Measurements from ENCODE around the gene APOC3. TPM values are rescaled to one million over a fixed set of nuclear protein-coding genes. Genes with fewer than 3 reads are reported as not detected.

APOC3 gene
- total RNA-seq, 1 experiment from 2014 or later, result not detected

- Histone ChIP-seq H3K9ac (ENCODE audit: extremely low read depth, insufficient read length, low read length) (no peak overlapping the region), H2BK12ac (ENCODE audit: insufficient read length, low read depth, low read length) (no peak overlapping the region), H3K4me2 (ENCODE audit: insufficient read depth, insufficient read length, low read length) (no peak overlapping the region), H3K18ac (ENCODE audit: insufficient read length, low read depth, low read length) (no peak overlapping the region), H2BK5ac (ENCODE audit: insufficient read length, low read length) (no peak overlapping the region), H2AK5ac (ENCODE audit: insufficient read length, low read length) (no peak overlapping the region), H4K5ac (ENCODE audit: insufficient read length, low read depth, low read length) (no peak overlapping the region), H3K27ac (ENCODE audit: insufficient read length, low read depth, low read length) (no peak overlapping the region), H3K56ac (ENCODE audit: insufficient read length, low read depth, low read length) (no peak overlapping the region), H3K4me1 (ENCODE audit: insufficient read depth, low read length) (no peaks in the 10 kb centered on the region), H4K8ac (replicated peaks; ENCODE audit: insufficient read length, low read depth, low read length) (no peak overlapping the region), H3K23ac (ENCODE audit: insufficient read length, low read depth, low read length) (no peak overlapping the region), H3K79me1 (ENCODE audit: insufficient read depth, low read depth, low read length, poor library complexity, severe bottlenecking) (no peaks in the 10 kb centered on the region), H3T11ph (ENCODE audit: low read length) (no peak overlapping the region), H2BK15ac (ENCODE audit: low read depth, low read length) (no peak overlapping the region), H2BK120ac (ENCODE audit: low read depth, low read length, poor library complexity, severe bottlenecking) (no peak overlapping the region), H3K27me3 (ENCODE audit: insufficient read depth, low read length) (no peaks in the 10 kb centered on the region), H3K79me2 (ENCODE audit: insufficient read depth, low read length) (no peaks in the 10 kb centered on the region), H2BK20ac (ENCODE audit: low read depth, low read length, poor library complexity, severe bottlenecking) (no peak overlapping the region), H2AFZ (ENCODE audit: low read length) (no peak overlapping the region), H3K9me3 (ENCODE audit: control insufficient read depth, low read depth, low read length) (no peaks in the 10 kb centered on the region), H3K23me2 (ENCODE audit: insufficient read length, low read depth, low read length, poor library complexity, severe bottlenecking) (peaks cover 6% of the 10 kb centered on the region), H4K91ac (ENCODE audit: insufficient read length, low read depth, low read length) (no peak overlapping the region), H4K20me1 (ENCODE audit: control insufficient read depth, insufficient read depth, insufficient read length) (no peaks in the 10 kb centered on the region), H3K4ac (ENCODE audit: low read depth, low read length) (no peak overlapping the region), H3K14ac (ENCODE audit: insufficient read depth, low read length) (no peak overlapping the region; the same call in 1 of the 2 replicates)
- Mint-ChIP-seq H3K36me3 (ENCODE audit: insufficient read depth in 1 of 3, low read depth in 3 of 3) (no peaks in the 10 kb centered on the region; a peak in 1 of 7 replicates), H3K27ac (no peak overlapping the region; a peak in 1 of 7 replicates), H3K9me3 (peaks cover 3 to 5% of the 10 kb centered on the region in 2 experiments; a peak in 3 of 5 replicates), H3K4me3 (no peak overlapping the region), H3K4me1 (peaks cover 15 to 24% of the 10 kb centered on the region in 2 experiments), H3K27me3 (ENCODE audit: low read depth) (peaks cover 23% of the 10 kb centered on the region)
- TF ChIP-seq, protein P1, sequence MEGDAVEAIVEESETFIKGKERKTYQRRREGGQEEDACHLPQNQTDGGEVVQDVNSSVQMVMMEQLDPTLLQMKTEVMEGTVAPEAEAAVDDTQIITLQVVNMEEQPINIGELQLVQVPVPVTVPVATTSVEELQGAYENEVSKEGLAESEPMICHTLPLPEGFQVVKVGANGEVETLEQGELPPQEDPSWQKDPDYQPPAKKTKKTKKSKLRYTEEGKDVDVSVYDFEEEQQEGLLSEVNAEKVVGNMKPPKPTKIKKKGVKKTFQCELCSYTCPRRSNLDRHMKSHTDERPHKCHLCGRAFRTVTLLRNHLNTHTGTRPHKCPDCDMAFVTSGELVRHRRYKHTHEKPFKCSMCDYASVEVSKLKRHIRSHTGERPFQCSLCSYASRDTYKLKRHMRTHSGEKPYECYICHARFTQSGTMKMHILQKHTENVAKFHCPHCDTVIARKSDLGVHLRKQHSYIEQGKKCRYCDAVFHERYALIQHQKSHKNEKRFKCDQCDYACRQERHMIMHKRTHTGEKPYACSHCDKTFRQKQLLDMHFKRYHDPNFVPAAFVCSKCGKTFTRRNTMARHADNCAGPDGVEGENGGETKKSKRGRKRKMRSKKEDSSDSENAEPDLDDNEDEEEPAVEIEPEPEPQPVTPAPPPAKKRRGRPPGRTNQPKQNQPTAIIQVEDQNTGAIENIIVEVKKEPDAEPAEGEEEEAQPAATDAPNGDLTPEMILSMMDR (conservative IDR thresholded peaks at IDR 0.05), result no peak
- WGBS (ENCODE audit: extremely low coverage, insufficient read length, low lambda C conversion rate), result no CpG with 5 or more reads among the region's 13 CpGs
- DNase-seq, result no peak
Observed at GRCh38 chr11:116832350-116833290, 2.9 kb downstream of the APOC3 start.
